Measurements from ENCODE around the gene TEX14. TPM values are rescaled to one million over a fixed set of nuclear protein-coding genes. Genes with fewer than 3 reads are reported as not detected.

The TEX14 gene
- total RNA-seq, 1 experiment from 2014 or later = 0.89 TPM

- TF ChIP-seq REST (IDR thresholded peaks at IDR 0.05; ENCODE audit: low read depth) (no peak), CBX3 (IDR thresholded peaks at IDR 0.05; ENCODE audit: low read depth) (no peak), SRF (IDR thresholded peaks at IDR 0.05; ENCODE audit: low read depth) (no peak), CEBPB (IDR thresholded peaks at IDR 0.05; ENCODE audit: low read depth) (no peak), EZH2phosphoT487 (IDR thresholded peaks at IDR 0.05; ENCODE audit: borderline replicate concordance) (no peak), ZNF274 (IDR thresholded peaks at IDR 0.05; ENCODE audit: low read depth, low read length) (no peak), MAX (IDR thresholded peaks at IDR 0.05) (no peak), POLR2A (IDR thresholded peaks at IDR 0.05; ENCODE audit: borderline replicate concordance, extremely low read depth, insufficient read depth, insufficient read length) (no peak), POLR2AphosphoS5 (IDR thresholded peaks at IDR 0.05; ENCODE audit: low read depth, low read length) (no peak), SP1 (IDR thresholded peaks at IDR 0.05; ENCODE audit: low read depth) (no peak)
Measured at GRCh38 chr17:58601976-58602375, 89.9 kb downstream of the TEX14 start (continued).

GRCh38 chr17:58597371-58597770, 94.5 kb downstream of the TEX14 start:
- 0 out of 4 replicates have a peak, but pooled peaks cover 0 to 3% of the 10 kb centered on the region in 2 experiments for H3K4me1 ChIP-seq (ENCODE audit: control insufficient read depth in 1 of 2, insufficient read depth in 2 of 2, low read length in 2 of 2)
- H3K9ac ChIP-seq (ENCODE audit: low read length) = no peak overlapping the region
- ATAC-seq = no peak
- RAD21 ChIA-PET (ENCODE audit: low non-redundant PET in 1 of 2, low total read pairs in 2 of 2, uncharacterized antibody in 2 of 2, unreplicated experiment in 2 of 2) = no interaction called here
- intact Hi-C loops (cut with micrococcal nuclease) = no loop called here
- H3K4me3 ChIP-seq (replicated peaks in 1 of 2; ENCODE audit: low read depth in 1 of 2, low read length in 2 of 2) = no peak overlapping the region
- CTCF ChIA-PET = interaction anchor here (1.0 to 1.5 kb wide), 2 partner anchors 9 to 20 kb away, joined by 3 read pairs; no protein-coding TSS in a partner anchor
- H3K4me2 ChIP-seq (ENCODE audit: low read length) = no peak overlapping the region
- POLR2A ChIA-PET = interaction anchor here (5.0 kb wide), 1 partner anchor 34 kb away, joined by 56 read pairs; no protein-coding TSS in a partner anchor
- H3K36me3 ChIP-seq (ENCODE audit: control insufficient read depth in 1 of 2, insufficient read depth in 2 of 2, low read length in 2 of 2) = no peaks in the 10 kb centered on the region
- H3K9me2 ChIP-seq (ENCODE audit: insufficient read depth) = no peaks in the 10 kb centered on the region
- no peak overlapping the region for H3K27ac ChIP-seq (ENCODE audit: low read depth, low read length)
- no TSS peak for BruUV-seq (replicated peaks)
- H2AFZ ChIP-seq (ENCODE audit: low read depth, low read length, poor library complexity, severe bottlenecking) = no peak overlapping the region
- no peaks in the 10 kb centered on the region for H3K27me3 ChIP-seq (ENCODE audit: insufficient read depth, low read length)
- H3K9me3 ChIP-seq (ENCODE audit: control insufficient read depth in 1 of 2, insufficient read depth in 1 of 2, low read depth in 1 of 2, low read length in 2 of 2) = no peaks in the 10 kb centered on the region
- no peaks in the 10 kb centered on the region for H3K79me2 ChIP-seq (ENCODE audit: insufficient read depth, low read length)
- no peak for DNase-seq (ENCODE audit: low read depth, low spot score)
- H4K20me1 ChIP-seq (ENCODE audit: insufficient read depth) = no peaks in the 10 kb centered on the region
- TF ChIP-seq RAD21 (IDR thresholded peaks at IDR 0.05; ENCODE audit: low read depth) = no peak
- TF ChIP-seq REST (IDR thresholded peaks at IDR 0.05; ENCODE audit: low read depth) = no peak
- TF ChIP-seq ATF3 (IDR thresholded peaks at IDR 0.05) = no peak
- no peak for TF ChIP-seq ZBTB33 (IDR thresholded peaks at IDR 0.05; ENCODE audit: extremely low read depth, insufficient replicate concordance, low read length)
- no peak for TF ChIP-seq POLR2AphosphoS5 (IDR thresholded peaks at IDR 0.05; ENCODE audit: low read depth, low read length)
- TF ChIP-seq SP1 (IDR thresholded peaks at IDR 0.05; ENCODE audit: low read depth) = no peak
- TF ChIP-seq POLR2A (IDR thresholded peaks at IDR 0.05; ENCODE audit: borderline replicate concordance, extremely low read depth, insufficient read depth, insufficient read length) = no peak
- TF ChIP-seq SRF (IDR thresholded peaks at IDR 0.05; ENCODE audit: low read depth) = no peak
- TF ChIP-seq TCF7L2 (IDR thresholded peaks at IDR 0.05; ENCODE audit: borderline replicate concordance, extremely low read depth, insufficient read depth, insufficient read length) = no peak
- no peak for TF ChIP-seq EZH2phosphoT487 (IDR thresholded peaks at IDR 0.05; ENCODE audit: borderline replicate concordance)
